Astrocyte (in vitro differentiated cells and primary cell): ENCODE results near the gene CORIN.

Experiments
- EZH2 ChIP-seq: IDR thresholded peaks from 2 replicates; pipeline ENCODE4 v1.6.1; 2012; ENCODE audit warnings: mild to moderate bottlenecking, low read length, inconsistent platforms; ENCODE audit not compliant: insufficient read depth
- TF ChIP-seq, protein P1 (sequence below): IDR thresholded peaks from 2 replicates; pipeline ENCODE4 v1.5.1; 2011; ENCODE audit warnings: low read depth, mild to moderate bottlenecking, inconsistent platforms, low read length, moderate library complexity; ENCODE audit not compliant: insufficient read depth

DNA sequence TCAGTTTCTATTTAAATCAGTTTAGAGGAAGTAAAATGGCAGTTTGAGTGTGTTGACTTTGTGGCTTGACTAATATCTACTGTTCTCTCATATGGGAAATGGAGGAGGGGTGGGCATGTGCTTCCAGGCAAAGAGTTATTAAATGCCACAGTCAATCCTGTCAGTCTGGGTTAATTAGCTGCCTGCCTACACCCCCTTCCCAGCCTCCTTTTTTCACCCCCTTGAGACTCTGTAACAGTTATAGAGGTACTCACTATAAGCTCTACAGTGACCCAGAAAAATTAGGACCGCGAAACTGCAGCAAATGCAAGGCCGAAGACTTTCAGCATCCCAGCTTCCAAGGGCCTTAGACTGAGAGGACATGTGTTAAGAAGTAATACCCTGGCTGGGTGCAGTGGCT, 165.2 kb downstream of the CORIN start:
- TF ChIP-seq, protein P1, sequence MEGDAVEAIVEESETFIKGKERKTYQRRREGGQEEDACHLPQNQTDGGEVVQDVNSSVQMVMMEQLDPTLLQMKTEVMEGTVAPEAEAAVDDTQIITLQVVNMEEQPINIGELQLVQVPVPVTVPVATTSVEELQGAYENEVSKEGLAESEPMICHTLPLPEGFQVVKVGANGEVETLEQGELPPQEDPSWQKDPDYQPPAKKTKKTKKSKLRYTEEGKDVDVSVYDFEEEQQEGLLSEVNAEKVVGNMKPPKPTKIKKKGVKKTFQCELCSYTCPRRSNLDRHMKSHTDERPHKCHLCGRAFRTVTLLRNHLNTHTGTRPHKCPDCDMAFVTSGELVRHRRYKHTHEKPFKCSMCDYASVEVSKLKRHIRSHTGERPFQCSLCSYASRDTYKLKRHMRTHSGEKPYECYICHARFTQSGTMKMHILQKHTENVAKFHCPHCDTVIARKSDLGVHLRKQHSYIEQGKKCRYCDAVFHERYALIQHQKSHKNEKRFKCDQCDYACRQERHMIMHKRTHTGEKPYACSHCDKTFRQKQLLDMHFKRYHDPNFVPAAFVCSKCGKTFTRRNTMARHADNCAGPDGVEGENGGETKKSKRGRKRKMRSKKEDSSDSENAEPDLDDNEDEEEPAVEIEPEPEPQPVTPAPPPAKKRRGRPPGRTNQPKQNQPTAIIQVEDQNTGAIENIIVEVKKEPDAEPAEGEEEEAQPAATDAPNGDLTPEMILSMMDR = no peak
- no peak for TF ChIP-seq EZH2
